Panc1 (cell line): ENCODE measurements around the gene XYLT1.

Experiments
- CTCF ChIP-seq: fragments of 450-650 bp; IDR thresholded peaks from 2 replicates; pipeline ENCODE4 v1.5.1; 2017; ENCODE audit warnings: mild to moderate bottlenecking
- POLR2AphosphoS5 ChIP-seq: IDR thresholded peaks from 2 replicates; pipeline ENCODE4 v1.6.1; 2012; ENCODE audit warnings: mild to moderate bottlenecking, low read depth, low read length, moderate library complexity
- TCF7L2 ChIP-seq: IDR thresholded peaks from 2 replicates; pipeline ENCODE4 v1.6.1; 2011; ENCODE audit warnings: mild to moderate bottlenecking, low read depth, low read length, inconsistent platforms

GRCh38 chr16:17104654-17105053 is 366.1 kb downstream of the XYLT1 start:
- no peak for TF ChIP-seq CTCF
- TF ChIP-seq POLR2AphosphoS5: no peak
- no peak for TF ChIP-seq TCF7L2
